Breast epithelium (tissue), 3 donors: Measurements from ENCODE around the gene DAP3.

Experiments
- POLR2A ChIP-seq: fragments of 450-650 bp; IDR thresholded peaks from one replicate; pipeline ENCODE4 v1.6.1; 2016; ENCODE audit warnings: antibody characterized with exemption, mild to moderate bottlenecking, moderate library complexity
- POLR2AphosphoS5 ChIP-seq, 3 donors: sonication (generic); formaldehyde crosslinking; IDR thresholded peaks; one replicate each; pipeline ENCODE4 v1.6.1; 2017; ENCODE audit warnings: antibody characterized with exemption in 3 of 3
- TF ChIP-seq, protein P1 (sequence below), 3 donors: fragments of 450-650 bp; IDR thresholded peaks; one replicate each; pipeline ENCODE4 v1.5.1; 2016 to 2017; ENCODE audit warnings: antibody characterized with exemption in 3 of 3, mild to moderate bottlenecking in 3 of 3, moderate library complexity in 3 of 3

DNA sequence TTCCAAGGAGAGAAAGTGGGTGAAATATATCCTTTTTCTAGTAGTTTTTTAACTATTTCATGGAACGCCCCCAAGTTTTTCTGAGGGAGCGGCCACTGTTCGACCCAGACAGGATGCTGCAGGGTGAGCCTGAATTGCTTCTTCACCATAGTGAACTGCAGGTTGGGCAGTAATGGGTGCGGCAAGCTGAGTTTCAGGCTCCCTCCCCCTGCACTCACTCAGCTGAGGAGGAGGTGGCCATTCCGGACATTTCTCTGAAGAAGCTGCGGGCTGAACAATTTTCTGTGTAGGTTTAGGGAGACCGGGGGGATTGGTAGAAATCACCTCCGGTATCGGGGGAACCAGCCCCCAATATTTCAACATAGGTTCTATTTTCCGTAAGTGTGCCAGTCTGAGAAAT, 8.2 kb downstream of the DAP3 start:
- TF ChIP-seq, protein P1, sequence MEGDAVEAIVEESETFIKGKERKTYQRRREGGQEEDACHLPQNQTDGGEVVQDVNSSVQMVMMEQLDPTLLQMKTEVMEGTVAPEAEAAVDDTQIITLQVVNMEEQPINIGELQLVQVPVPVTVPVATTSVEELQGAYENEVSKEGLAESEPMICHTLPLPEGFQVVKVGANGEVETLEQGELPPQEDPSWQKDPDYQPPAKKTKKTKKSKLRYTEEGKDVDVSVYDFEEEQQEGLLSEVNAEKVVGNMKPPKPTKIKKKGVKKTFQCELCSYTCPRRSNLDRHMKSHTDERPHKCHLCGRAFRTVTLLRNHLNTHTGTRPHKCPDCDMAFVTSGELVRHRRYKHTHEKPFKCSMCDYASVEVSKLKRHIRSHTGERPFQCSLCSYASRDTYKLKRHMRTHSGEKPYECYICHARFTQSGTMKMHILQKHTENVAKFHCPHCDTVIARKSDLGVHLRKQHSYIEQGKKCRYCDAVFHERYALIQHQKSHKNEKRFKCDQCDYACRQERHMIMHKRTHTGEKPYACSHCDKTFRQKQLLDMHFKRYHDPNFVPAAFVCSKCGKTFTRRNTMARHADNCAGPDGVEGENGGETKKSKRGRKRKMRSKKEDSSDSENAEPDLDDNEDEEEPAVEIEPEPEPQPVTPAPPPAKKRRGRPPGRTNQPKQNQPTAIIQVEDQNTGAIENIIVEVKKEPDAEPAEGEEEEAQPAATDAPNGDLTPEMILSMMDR (IDR thresholded peaks at IDR 0.05) = no peak
- no peak for TF ChIP-seq POLR2A
- TF ChIP-seq POLR2AphosphoS5 (IDR thresholded peaks at IDR 0.05) = no peak
